Activated CD4-positive, alpha-beta T cell treated with anti-CD3 and anti-CD28 coated beads for 48 hours (primary cell): ENCODE measurements around the gene ADAD1.
"Not testable (repeated sequence)": the region's sequence is repeated elsewhere in the genome, so short reads cannot be mapped to it uniquely, and the experiment has no call there.

Experiments
- DNase-seq: peaks from one replicate; pipeline ENCODE4 v3.0.0-alpha.2; 2020

The ADAD1 gene

GRCh38 chr4:122378711-122379110 lies at the start of gene ADAD1:
TSS of gene ADAD1 (plus strand) at chr4:122379011. CDS start at chr4:122380070, 1,059 bp downstream.
- DNase-seq, result no peak

GRCh38 chr4:122329876-122330565 lies 48.8 kb upstream of the ADAD1 start:
- no peak for DNase-seq

- no peak for DNase-seq
Observed at GRCh38 chr4:122331195-122331594, 47.6 kb upstream of the ADAD1 start.

- DNase-seq, result no peak
Observed at GRCh38 chr4:122334828-122335227, 44.0 kb upstream of the ADAD1 start.

- DNase-seq, result no peak
Observed at GRCh38 chr4:122341886-122342285, 36.9 kb upstream of the ADAD1 start.

- DNase-seq, result no peak
Observed at GRCh38 chr4:122346036-122346435, 32.8 kb upstream of the ADAD1 start.

GRCh38 chr4:122346503-122346902 lies 32.3 kb upstream of the ADAD1 start:
- no peak for DNase-seq

GRCh38 chr4:122356317-122356808 lies 22.4 kb upstream of the ADAD1 start:
- DNase-seq, result no peak

GRCh38 chr4:122360754-122361153 lies 18.1 kb upstream of the ADAD1 start:
- no peak for DNase-seq

- no peak for DNase-seq
Observed at GRCh38 chr4:122364700-122365404, 14.0 kb upstream of the ADAD1 start.

- DNase-seq, result not testable (repeated sequence)
Observed at GRCh38 chr4:122368786-122369185, 10.0 kb upstream of the ADAD1 start.

- DNase-seq, result no peak
Observed at GRCh38 chr4:122377352-122377751, 1.5 kb upstream of the ADAD1 start.

- DNase-seq, result no peak
Observed at GRCh38 chr4:122379239-122379638, 428 bp downstream of the ADAD1 start.

GRCh38 chr4:122383341-122383740 lies 4.5 kb downstream of the ADAD1 start:
- no peak for DNase-seq

- no peak for DNase-seq
Observed at GRCh38 chr4:122384245-122384644, 5.4 kb downstream of the ADAD1 start.

- no peak for DNase-seq
Observed at GRCh38 chr4:122393276-122393675, 14.5 kb downstream of the ADAD1 start.

- no peak for DNase-seq
Observed at GRCh38 chr4:122403861-122404260, 25.1 kb downstream of the ADAD1 start.

GRCh38 chr4:122412547-122412946 lies 33.7 kb downstream of the ADAD1 start:
- DNase-seq, result no peak

- no peak for DNase-seq
Observed at GRCh38 chr4:122423246-122423645, 44.4 kb downstream of the ADAD1 start.

- DNase-seq, result no peak
Observed at GRCh38 chr4:122431351-122431750, 52.5 kb downstream of the ADAD1 start.

- no peak for DNase-seq
Observed at GRCh38 chr4:122434285-122434684, 55.5 kb downstream of the ADAD1 start.

GRCh38 chr4:122450847-122451246 lies 72.0 kb downstream of the ADAD1 start:
- DNase-seq, result peak; percentile 47

GRCh38 chr4:122453384-122453995 lies 74.7 kb downstream of the ADAD1 start:
- no peak for DNase-seq
